Measurements from ENCODE around the gene SHROOM1.

The SHROOM1 gene

GRCh38 chr5:132840313-132840712, 9.9 kb upstream of the SHROOM1 start:
- no peak overlapping the region for H3K4me3 ChIP-seq (ENCODE audit: low read depth, low read length)
- TF ChIP-seq, protein P1, sequence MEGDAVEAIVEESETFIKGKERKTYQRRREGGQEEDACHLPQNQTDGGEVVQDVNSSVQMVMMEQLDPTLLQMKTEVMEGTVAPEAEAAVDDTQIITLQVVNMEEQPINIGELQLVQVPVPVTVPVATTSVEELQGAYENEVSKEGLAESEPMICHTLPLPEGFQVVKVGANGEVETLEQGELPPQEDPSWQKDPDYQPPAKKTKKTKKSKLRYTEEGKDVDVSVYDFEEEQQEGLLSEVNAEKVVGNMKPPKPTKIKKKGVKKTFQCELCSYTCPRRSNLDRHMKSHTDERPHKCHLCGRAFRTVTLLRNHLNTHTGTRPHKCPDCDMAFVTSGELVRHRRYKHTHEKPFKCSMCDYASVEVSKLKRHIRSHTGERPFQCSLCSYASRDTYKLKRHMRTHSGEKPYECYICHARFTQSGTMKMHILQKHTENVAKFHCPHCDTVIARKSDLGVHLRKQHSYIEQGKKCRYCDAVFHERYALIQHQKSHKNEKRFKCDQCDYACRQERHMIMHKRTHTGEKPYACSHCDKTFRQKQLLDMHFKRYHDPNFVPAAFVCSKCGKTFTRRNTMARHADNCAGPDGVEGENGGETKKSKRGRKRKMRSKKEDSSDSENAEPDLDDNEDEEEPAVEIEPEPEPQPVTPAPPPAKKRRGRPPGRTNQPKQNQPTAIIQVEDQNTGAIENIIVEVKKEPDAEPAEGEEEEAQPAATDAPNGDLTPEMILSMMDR (conservative IDR thresholded peaks at IDR 0.05; ENCODE audit: low read depth, low read length), result no peak
- no peak for DNase-seq (ENCODE audit: low read depth)

DNA sequence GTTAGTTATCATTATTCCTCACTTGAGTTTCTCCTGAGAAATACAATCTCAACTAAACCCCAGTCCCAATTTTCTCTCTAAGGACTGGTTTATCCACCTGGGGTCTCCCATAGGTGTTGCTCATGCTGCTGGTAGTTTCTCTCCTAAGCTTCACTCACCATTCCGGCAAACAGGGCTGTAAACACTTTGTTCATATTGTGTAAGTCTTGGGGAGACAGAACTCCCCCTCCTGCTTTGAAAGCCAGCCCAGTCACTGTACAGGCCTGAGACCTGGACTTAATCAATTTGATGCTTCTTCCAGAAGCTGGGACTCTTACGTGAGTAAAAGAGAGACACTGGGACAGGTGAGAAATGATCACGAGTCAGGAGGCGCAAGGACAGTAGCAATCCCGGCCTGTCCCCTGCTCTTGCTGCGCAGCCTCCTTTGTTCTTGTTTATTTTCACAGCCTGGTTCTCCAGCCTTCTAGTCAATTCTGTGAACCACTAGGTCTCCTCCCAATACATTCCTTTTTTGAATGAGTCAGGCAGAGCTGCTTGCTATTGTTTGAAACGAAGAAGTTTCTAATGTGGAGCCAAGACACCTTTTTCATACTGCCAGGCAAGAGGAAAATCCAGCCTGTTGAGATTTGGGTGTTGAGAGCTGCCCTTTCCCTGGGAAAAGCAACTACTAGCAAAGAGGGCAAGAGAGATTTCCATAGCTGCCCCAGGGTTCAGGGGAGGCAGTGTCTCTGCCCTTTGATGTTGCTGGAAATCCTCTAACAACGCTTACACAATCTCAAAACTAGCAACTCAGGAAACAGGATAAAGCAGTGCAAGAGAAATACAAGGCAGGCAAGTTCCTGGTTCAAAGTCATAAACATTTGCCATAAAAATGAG, 9.2 kb upstream of the SHROOM1 start:
- TF ChIP-seq, protein P1 (conservative IDR thresholded peaks at IDR 0.05; ENCODE audit: low read depth, low read length), result no peak
- no peak overlapping the region for H3K4me3 ChIP-seq (ENCODE audit: low read depth, low read length)
- DNase-seq (ENCODE audit: low read depth), result peak; percentile 88

DNA sequence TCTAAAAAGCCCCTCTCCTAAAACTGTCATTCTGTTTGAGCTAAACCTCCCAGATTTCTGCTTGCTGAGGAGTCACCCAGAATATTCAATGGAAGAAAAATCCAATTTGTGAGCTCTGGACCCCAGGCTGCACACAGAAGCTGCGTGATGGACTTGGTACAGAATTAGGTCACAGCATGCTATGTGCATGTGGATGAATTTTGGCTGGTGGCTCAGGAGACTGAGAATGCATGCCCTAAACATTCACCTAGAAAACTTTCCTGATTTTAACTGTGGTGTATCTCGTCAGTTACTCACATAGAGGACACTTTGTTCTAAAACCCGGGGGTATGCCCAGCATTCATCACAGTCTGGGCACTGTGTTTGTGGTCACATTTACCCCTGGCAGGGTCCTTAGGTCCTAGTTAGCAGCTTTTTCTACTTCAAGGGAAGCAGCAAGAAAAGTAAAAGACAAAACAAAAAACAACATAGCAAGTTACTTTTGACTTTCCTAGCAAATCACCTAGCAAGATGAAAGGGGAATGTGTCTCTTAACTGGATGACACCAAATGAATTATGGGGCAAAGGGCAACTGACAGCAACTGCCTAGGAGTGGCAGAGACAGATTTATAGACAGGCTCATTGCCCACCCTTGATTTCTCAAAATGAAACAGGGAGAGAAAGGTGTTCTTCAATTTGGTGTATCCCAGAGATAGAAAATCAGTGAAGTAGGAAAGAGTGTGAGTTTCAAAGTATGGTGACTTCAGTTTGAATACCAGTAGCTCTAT, 8.3 kb upstream of the SHROOM1 start:
- no peak for DNase-seq (ENCODE audit: low read depth)
- H3K4me3 ChIP-seq (ENCODE audit: low read depth, low read length), result no peak overlapping the region
- TF ChIP-seq, protein P1 (conservative IDR thresholded peaks at IDR 0.05; ENCODE audit: low read depth, low read length), result no peak

GRCh38 chr5:132837868-132838267, 7.4 kb upstream of the SHROOM1 start:
- DNase-seq (ENCODE audit: low read depth), result no peak
- TF ChIP-seq, protein P1 (conservative IDR thresholded peaks at IDR 0.05; ENCODE audit: low read depth, low read length), result no peak
- no peak overlapping the region for H3K4me3 ChIP-seq (ENCODE audit: low read depth, low read length)

GRCh38 chr5:132836852-132837251, 6.4 kb upstream of the SHROOM1 start:
- H3K4me3 ChIP-seq (ENCODE audit: low read depth, low read length), result no peak overlapping the region
- DNase-seq (ENCODE audit: low read depth), result no peak
- TF ChIP-seq, protein P1 (conservative IDR thresholded peaks at IDR 0.05; ENCODE audit: low read depth, low read length), result no peak

GRCh38 chr5:132834057-132834456, 3.6 kb upstream of the SHROOM1 start:
- DNase-seq (ENCODE audit: low read depth), result no peak
- TF ChIP-seq, protein P1 (conservative IDR thresholded peaks at IDR 0.05; ENCODE audit: low read depth, low read length), result no peak
- H3K4me3 ChIP-seq (ENCODE audit: low read depth, low read length), result no peak overlapping the region

Measured in choroid plexus epithelial cell (primary cell).